Activated naive CD4-positive, alpha-beta T cell treated with anti-CD3 and anti-CD28 coated beads for 36 hours (primary cell): ENCODE data around the gene MARCHF10. TPM values are rescaled to one million over a fixed set of nuclear protein-coding genes. Genes with fewer than 3 reads are reported as not detected.
"Not testable (repeated sequence)": the region's sequence is repeated elsewhere in the genome, so short reads cannot be mapped to it uniquely, and the experiment has no call there.

Experiments used
- CTCF ChIA-PET: fragments of 350-600 bp; sonication (Branson Sonifier 250); formaldehyde crosslinking; loops from one replicate; lab custom pipeline; 2021; ENCODE audit warnings: antibody characterized with exemption; lab: Charles Lee
- DNase-seq: peaks from one replicate; pipeline ENCODE4 v3.0.0-alpha.2; 2020
- H3K27ac Mint-ChIP-seq: one replicate; pipeline ENCODE4 v1.8.0; 2021; ENCODE audit warnings: mild to moderate bottlenecking, mixed read lengths
- H3K27me3 Mint-ChIP-seq: one replicate; pipeline ENCODE4 v1.8.0; 2021; ENCODE audit warnings: low read depth, mixed read lengths
- H3K36me3 Mint-ChIP-seq: one replicate; pipeline ENCODE4 v1.8.0; 2021; ENCODE audit warnings: low read depth, mixed read lengths
- H3K4me1 Mint-ChIP-seq: one replicate; pipeline ENCODE4 v1.8.0; 2021; ENCODE audit warnings: low read depth, mixed read lengths
- H3K4me3 Mint-ChIP-seq: one replicate; pipeline ENCODE4 v1.8.0; 2021; ENCODE audit warnings: mild to moderate bottlenecking, moderate library complexity, mixed read lengths
- H3K9me3 Mint-ChIP-seq: one replicate; pipeline ENCODE4 v1.8.0; 2021; ENCODE audit warnings: mixed read lengths
- intact Hi-C: fragments of 100-400 bp; cut with micrococcal nuclease; formaldehyde crosslinking; loops from one replicate; pipeline ENCODE4 v1.15.1; 2023
- total RNA-seq, 2 experiments: library from RNA; stranded (reverse); gene quantifications; one replicate each; pipeline ENCODE4 v1.2.3, GENCODE V29; 2021

Gene MARCHF10
- total RNA-seq, 2 experiments from 2014 or later: not detected

- Mint-ChIP-seq H3K36me3 (no peaks in the 10 kb centered on the region), H3K27ac (no peak overlapping the region), H3K27me3 (peaks cover 17% of the 10 kb centered on the region), H3K9me3 (no peaks in the 10 kb centered on the region), H3K4me1 (peaks cover 9% of the 10 kb centered on the region), H3K4me3 (peak overlapping the region; percentile 17)
- CTCF ChIA-PET: interaction anchor here (0.6 kb wide), 1 partner anchor 485 kb away, joined by 4 read pairs; no protein-coding TSS in a partner anchor
- DNase-seq: no peak
- intact Hi-C loops: loop anchor here (2.0 kb wide), 1 partner anchor 175 kb away; no protein-coding TSS in a partner anchor
These were observed 14.0 kb downstream of the MARCHF10 start for GRCh38 chr17:62793919-62794665.

GRCh38 chr17:62792447-62792800 is 15.7 kb downstream of the MARCHF10 start:
- intact Hi-C loops: no loop called here

GRCh38 chr17:62791767-62792446 is 16.2 kb downstream of the MARCHF10 start:
- CTCF ChIA-PET: no interaction called here
- Mint-ChIP-seq H3K27ac (no peak overlapping the region), H3K27me3 (peaks cover 11% of the 10 kb centered on the region), H3K9me3 (no peaks in the 10 kb centered on the region), H3K4me1 (peaks cover 9% of the 10 kb centered on the region), H3K36me3 (no peaks in the 10 kb centered on the region), H3K4me3 (no peak overlapping the region)
- intact Hi-C loops: no loop called here
- DNase-seq: no peak

More at GRCh38 chr17:62792447-62792800, 15.7 kb downstream of the MARCHF10 start:
- no peaks in the 10 kb centered on the region for H3K9me3 Mint-ChIP-seq
- DNase-seq: no peak
- H3K27ac Mint-ChIP-seq: no peak overlapping the region
- CTCF ChIA-PET: no interaction called here
- peaks cover 11% of the 10 kb centered on the region for H3K27me3 Mint-ChIP-seq
- no peaks in the 10 kb centered on the region for H3K36me3 Mint-ChIP-seq
- peaks cover 9% of the 10 kb centered on the region for H3K4me1 Mint-ChIP-seq
- no peak overlapping the region for H3K4me3 Mint-ChIP-seq

GRCh38 chr17:62791235-62791734 is 16.8 kb downstream of the MARCHF10 start:
- DNase-seq: no peak
- Mint-ChIP-seq H3K4me3 (no peak overlapping the region), H3K4me1 (peaks cover 9% of the 10 kb centered on the region), H3K27me3 (peaks cover 11% of the 10 kb centered on the region), H3K36me3 (no peaks in the 10 kb centered on the region), H3K27ac (no peak overlapping the region), H3K9me3 (no peaks in the 10 kb centered on the region)
- CTCF ChIA-PET: no interaction called here
- intact Hi-C loops: no loop called here

GRCh38 chr17:62790564-62790986 is 17.5 kb downstream of the MARCHF10 start:
- CTCF ChIA-PET: no interaction called here

GRCh38 chr17:62787366-62787765 is 20.7 kb downstream of the MARCHF10 start:
- H3K27ac Mint-ChIP-seq: no peak overlapping the region
- H3K36me3 Mint-ChIP-seq: no peaks in the 10 kb centered on the region
- no peak overlapping the region for H3K4me3 Mint-ChIP-seq
- no peak for DNase-seq
- no peaks in the 10 kb centered on the region for H3K4me1 Mint-ChIP-seq
- peaks cover 10% of the 10 kb centered on the region for H3K27me3 Mint-ChIP-seq
- intact Hi-C loops: no loop called here
- peaks cover 3% of the 10 kb centered on the region for H3K9me3 Mint-ChIP-seq
- CTCF ChIA-PET: no interaction called here

More at GRCh38 chr17:62790564-62790986, 17.5 kb downstream of the MARCHF10 start:
- no peak for DNase-seq
- Mint-ChIP-seq H3K27ac (no peak overlapping the region), H3K27me3 (peaks cover 12% of the 10 kb centered on the region), H3K9me3 (no peaks in the 10 kb centered on the region), H3K4me3 (no peak overlapping the region), H3K36me3 (no peaks in the 10 kb centered on the region), H3K4me1 (peaks cover 9% of the 10 kb centered on the region)
- intact Hi-C loops: no loop called here

- Mint-ChIP-seq H3K27me3 (peaks cover 10% of the 10 kb centered on the region), H3K4me1 (no peaks in the 10 kb centered on the region), H3K9me3 (peaks cover 3% of the 10 kb centered on the region), H3K27ac (no peak overlapping the region), H3K36me3 (no peaks in the 10 kb centered on the region), H3K4me3 (no peak overlapping the region)
- CTCF ChIA-PET: no interaction called here
- intact Hi-C loops: no loop called here
- no peak for DNase-seq
These were observed 21.5 kb downstream of the MARCHF10 start for GRCh38 chr17:62786646-62787045.

- H3K27ac Mint-ChIP-seq, H3K4me3 Mint-ChIP-seq, CTCF ChIA-PET, H3K9me3 Mint-ChIP-seq, H3K36me3 Mint-ChIP-seq, intact Hi-C loops, DNase-seq, H3K4me1 Mint-ChIP-seq: not testable (repeated sequence)
- H3K27me3 Mint-ChIP-seq: peaks cover 10% of the 10 kb centered on the region
These were observed 22.1 kb downstream of the MARCHF10 start for GRCh38 chr17:62785983-62786382.

- no peaks in the 10 kb centered on the region for H3K4me1 Mint-ChIP-seq
- no peaks in the 10 kb centered on the region for H3K36me3 Mint-ChIP-seq
- H3K27ac Mint-ChIP-seq: no peak overlapping the region
- peaks cover 5% of the 10 kb centered on the region for H3K27me3 Mint-ChIP-seq
- intact Hi-C loops: no loop called here
- no peak for DNase-seq
- no peak overlapping the region for H3K4me3 Mint-ChIP-seq
- CTCF ChIA-PET: no interaction called here
- peaks cover 3% of the 10 kb centered on the region for H3K9me3 Mint-ChIP-seq
These were observed 25.3 kb downstream of the MARCHF10 start for GRCh38 chr17:62782730-62783270.

GRCh38 chr17:62781831-62782251 is 26.3 kb downstream of the MARCHF10 start:
- no peak for DNase-seq
- CTCF ChIA-PET: no interaction called here
- peaks cover 3% of the 10 kb centered on the region for H3K9me3 Mint-ChIP-seq
- H3K4me1 Mint-ChIP-seq: no peaks in the 10 kb centered on the region
- H3K4me3 Mint-ChIP-seq: no peak overlapping the region
- no peaks in the 10 kb centered on the region for H3K36me3 Mint-ChIP-seq
- peaks cover 7% of the 10 kb centered on the region for H3K27me3 Mint-ChIP-seq
- intact Hi-C loops: no loop called here
- no peak overlapping the region for H3K27ac Mint-ChIP-seq

GRCh38 chr17:62781356-62781755 is 26.8 kb downstream of the MARCHF10 start:
- no peak for DNase-seq
- Mint-ChIP-seq H3K9me3 (peaks cover 3% of the 10 kb centered on the region), H3K4me1 (no peaks in the 10 kb centered on the region), H3K36me3 (no peaks in the 10 kb centered on the region), H3K27ac (no peak overlapping the region), H3K27me3 (peaks cover 8% of the 10 kb centered on the region), H3K4me3 (no peak overlapping the region)
- intact Hi-C loops: no loop called here
- CTCF ChIA-PET: no interaction called here

- Mint-ChIP-seq H3K4me1 (no peaks in the 10 kb centered on the region), H3K9me3 (peaks cover 3% of the 10 kb centered on the region), H3K36me3 (no peaks in the 10 kb centered on the region), H3K27ac (no peak overlapping the region), H3K4me3 (no peak overlapping the region), H3K27me3 (peaks cover 8% of the 10 kb centered on the region)
- CTCF ChIA-PET: no interaction called here
- intact Hi-C loops: no loop called here
- DNase-seq: no peak
These were observed 27.2 kb downstream of the MARCHF10 start for GRCh38 chr17:62780951-62781350.
